ENCODE measurements around the gene PAQR5. TPM values are rescaled to one million over a fixed set of nuclear protein-coding genes. Genes with fewer than 3 reads are reported as not detected.

PAQR5 gene
- total RNA-seq, 4 donors from 2014 or later, result 3.0 to 8.1 (median 3.9) TPM

DNA sequence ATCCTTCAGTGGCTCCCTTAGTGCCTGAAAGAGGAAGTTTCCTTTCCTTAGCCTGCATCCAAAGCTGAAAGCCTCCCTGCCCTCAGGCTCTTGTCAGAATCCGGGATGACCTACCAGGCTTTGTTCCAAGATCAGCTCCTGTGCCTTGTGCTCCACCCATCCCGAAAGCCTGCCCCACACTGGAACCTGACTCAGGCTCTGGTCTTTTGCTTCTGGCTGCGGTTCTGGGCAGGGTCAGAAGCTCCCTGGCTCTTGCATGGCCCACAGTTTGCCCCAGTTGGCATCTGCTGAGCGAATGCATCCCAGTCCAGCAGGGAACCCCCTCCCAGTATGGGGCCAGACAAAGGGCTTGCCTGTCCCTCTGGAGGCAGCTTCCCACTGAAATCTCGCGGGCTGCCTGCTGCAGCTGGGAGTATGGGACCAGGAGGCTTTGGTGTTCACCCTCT is 89.6 kb downstream of the PAQR5 start:
- DNase-seq (ENCODE audit: low spot score in 2 of 2), result no peak
- no peak overlapping the region for H3K27ac ChIP-seq
- no peaks in the 10 kb centered on the region for H3K36me3 ChIP-seq
- no peaks in the 10 kb centered on the region for H3K27me3 ChIP-seq
- H3K9me3 ChIP-seq, result no peaks in the 10 kb centered on the region
- 24 to 36% methylated on average over 6 of the region's 6 CpGs for WGBS, 2 donors
- peaks cover 0 to 7% (median 0%) of the 10 kb centered on the region in 4 donors for H3K4me1 ChIP-seq
- H3K4me3 ChIP-seq, result no peak overlapping the region
- TF ChIP-seq EP300 (IDR thresholded peaks at IDR 0.05), result no peak
- TF ChIP-seq, protein P1, sequence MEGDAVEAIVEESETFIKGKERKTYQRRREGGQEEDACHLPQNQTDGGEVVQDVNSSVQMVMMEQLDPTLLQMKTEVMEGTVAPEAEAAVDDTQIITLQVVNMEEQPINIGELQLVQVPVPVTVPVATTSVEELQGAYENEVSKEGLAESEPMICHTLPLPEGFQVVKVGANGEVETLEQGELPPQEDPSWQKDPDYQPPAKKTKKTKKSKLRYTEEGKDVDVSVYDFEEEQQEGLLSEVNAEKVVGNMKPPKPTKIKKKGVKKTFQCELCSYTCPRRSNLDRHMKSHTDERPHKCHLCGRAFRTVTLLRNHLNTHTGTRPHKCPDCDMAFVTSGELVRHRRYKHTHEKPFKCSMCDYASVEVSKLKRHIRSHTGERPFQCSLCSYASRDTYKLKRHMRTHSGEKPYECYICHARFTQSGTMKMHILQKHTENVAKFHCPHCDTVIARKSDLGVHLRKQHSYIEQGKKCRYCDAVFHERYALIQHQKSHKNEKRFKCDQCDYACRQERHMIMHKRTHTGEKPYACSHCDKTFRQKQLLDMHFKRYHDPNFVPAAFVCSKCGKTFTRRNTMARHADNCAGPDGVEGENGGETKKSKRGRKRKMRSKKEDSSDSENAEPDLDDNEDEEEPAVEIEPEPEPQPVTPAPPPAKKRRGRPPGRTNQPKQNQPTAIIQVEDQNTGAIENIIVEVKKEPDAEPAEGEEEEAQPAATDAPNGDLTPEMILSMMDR (IDR thresholded peaks at IDR 0.05), result no peak
- TF ChIP-seq POLR2A (IDR thresholded peaks at IDR 0.05), result no peak

DNA sequence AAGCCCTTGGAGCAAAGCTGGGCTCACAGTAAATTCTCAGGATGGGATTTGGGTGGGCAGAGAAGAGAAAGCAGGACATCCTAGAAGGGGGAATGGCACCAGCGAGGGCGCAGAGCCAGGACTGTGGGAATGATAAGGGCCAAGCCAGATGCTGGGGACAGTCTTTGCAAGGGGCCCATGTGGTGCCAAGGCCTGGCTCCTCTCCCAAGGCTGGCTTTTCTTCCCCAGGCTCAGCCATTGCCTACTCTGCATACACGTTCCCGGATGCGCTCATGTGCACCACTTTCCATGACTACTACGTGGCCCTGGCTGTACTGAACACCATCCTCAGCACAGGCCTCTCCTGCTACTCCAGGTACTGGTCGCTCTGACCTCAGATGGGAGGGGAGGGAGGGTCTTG is 90.7 kb downstream of the PAQR5 start:
- no peaks in the 10 kb centered on the region for H3K9me3 ChIP-seq
- H3K4me1 ChIP-seq, result peaks cover 0 to 13% (median 1%) of the 10 kb centered on the region in 4 donors
- H3K36me3 ChIP-seq, result no peaks in the 10 kb centered on the region
- no peak overlapping the region for H3K4me3 ChIP-seq
- no peaks in the 10 kb centered on the region for H3K27me3 ChIP-seq
- no peak for TF ChIP-seq EP300 (IDR thresholded peaks at IDR 0.05)
- TF ChIP-seq POLR2A (IDR thresholded peaks at IDR 0.05), result no peak
- TF ChIP-seq, protein P1 (IDR thresholded peaks at IDR 0.05), result no peak
- DNase-seq (ENCODE audit: low spot score in 2 of 2), result no peak
- no peak overlapping the region for H3K27ac ChIP-seq
- WGBS, 2 donors, result 95 to 99% methylated on average over 7 of the region's 7 CpGs

DNA sequence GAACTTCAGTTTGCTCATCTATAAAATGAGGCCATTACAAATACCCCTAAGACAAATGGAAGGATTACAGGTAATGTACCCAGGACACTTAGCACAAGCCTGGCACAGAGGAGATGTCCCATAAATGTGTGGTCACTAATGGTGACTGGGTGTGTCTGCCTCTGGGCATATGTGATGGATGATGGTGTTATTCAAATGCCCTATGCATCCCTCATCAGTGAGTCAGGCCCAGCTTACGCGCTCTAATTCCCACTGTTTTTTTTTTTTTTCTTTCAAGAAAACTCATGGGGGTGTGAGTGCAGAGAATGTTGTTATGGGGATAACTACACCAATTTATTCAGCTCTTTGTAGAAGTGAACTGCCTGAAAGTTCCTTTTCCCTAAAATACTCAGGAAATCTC is 91.9 kb downstream of the PAQR5 start:
- H3K4me3 ChIP-seq, result no peak overlapping the region
- peaks cover 0 to 20% (median 4%) of the 10 kb centered on the region in 4 donors for H3K4me1 ChIP-seq
- H3K9me3 ChIP-seq, result no peaks in the 10 kb centered on the region
- no peaks in the 10 kb centered on the region for H3K36me3 ChIP-seq
- no peak overlapping the region for H3K27ac ChIP-seq
- TF ChIP-seq POLR2A (IDR thresholded peaks at IDR 0.05) (no peak), EP300 (IDR thresholded peaks at IDR 0.05) (no peak)
- TF ChIP-seq, protein P1 (IDR thresholded peaks at IDR 0.05), result no peak
- 75 to 79% methylated on average over 2 of the region's 2 CpGs for WGBS, 2 donors
- no peaks in the 10 kb centered on the region for H3K27me3 ChIP-seq
- DNase-seq (ENCODE audit: low spot score in 2 of 2), result no peak

DNA sequence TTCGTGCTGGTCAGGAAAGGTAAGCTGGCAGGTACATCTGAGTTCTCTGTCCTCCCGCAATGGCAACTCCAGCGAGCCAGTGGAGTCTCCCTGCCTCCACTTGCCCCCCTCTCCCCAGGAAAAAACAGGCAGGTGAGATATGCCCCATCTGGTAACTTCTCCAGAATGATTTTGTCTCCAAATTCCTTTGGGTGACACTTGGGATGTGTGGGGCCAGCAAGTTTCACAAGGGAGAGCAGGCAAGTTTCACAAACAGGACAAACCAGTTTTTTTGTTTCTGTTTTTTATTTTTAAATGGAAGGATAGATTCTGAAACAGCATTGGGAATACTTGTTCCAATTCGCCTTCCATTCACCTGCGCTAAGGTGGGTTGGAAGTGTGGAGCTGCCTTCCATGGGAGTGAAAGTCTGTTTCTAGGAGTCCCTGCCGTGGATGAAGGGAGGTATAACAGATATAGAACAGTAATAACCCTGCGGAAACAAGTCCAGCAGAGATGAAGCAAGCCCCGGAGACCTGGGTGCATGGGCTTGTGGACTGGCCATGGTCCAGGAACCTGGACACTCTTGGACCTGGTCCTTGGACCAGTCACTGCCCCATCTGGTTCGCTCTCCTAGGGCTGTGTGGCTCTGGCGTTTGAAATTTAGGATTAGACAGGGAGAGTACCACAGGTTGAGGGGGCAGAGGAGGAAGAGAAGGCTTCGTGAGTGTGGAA is 92.5 kb downstream of the PAQR5 start:
- 90 to 93% methylated on average over 11 of the region's 11 CpGs for WGBS, 2 donors

DNA sequence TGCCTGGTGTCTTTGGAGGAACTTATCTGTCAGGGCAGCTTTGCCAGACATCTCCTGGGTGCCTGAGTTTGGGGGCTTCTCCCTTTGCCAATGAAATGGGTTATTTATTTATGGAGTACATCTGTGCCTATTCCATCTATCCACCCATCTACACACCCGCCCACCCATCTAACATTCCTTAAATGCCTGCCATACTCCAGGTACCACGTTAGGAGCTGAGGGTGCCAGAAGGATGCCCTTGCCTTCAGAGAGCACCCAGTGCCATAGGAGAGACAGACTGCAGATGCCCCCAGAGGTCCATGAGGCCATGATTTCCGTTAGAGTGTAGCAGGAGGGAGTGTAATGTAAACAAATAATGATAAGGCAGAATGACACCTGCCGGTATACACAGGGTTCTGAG is 93.6 kb downstream of the PAQR5 start:
- peaks cover 0 to 20% (median 4%) of the 10 kb centered on the region in 4 donors for H3K4me1 ChIP-seq
- H3K36me3 ChIP-seq, result no peaks in the 10 kb centered on the region
- 66 to 82% methylated on average over 4 of the region's 4 CpGs for WGBS, 2 donors
- H3K27me3 ChIP-seq, result no peaks in the 10 kb centered on the region
- no peaks in the 10 kb centered on the region for H3K9me3 ChIP-seq
- no peak for DNase-seq (ENCODE audit: low spot score in 2 of 2)
- no peak overlapping the region for H3K27ac ChIP-seq
- TF ChIP-seq POLR2A (IDR thresholded peaks at IDR 0.05) (no peak), EP300 (IDR thresholded peaks at IDR 0.05) (no peak)
- TF ChIP-seq, protein P1 (IDR thresholded peaks at IDR 0.05), result no peak
- no peak overlapping the region for H3K4me3 ChIP-seq

More for the DNA sequence above, 92.5 kb downstream of the PAQR5 start:
- H3K9me3 ChIP-seq, result no peaks in the 10 kb centered on the region
- TF ChIP-seq POLR2A (IDR thresholded peaks at IDR 0.05) (no peak), EP300 (IDR thresholded peaks at IDR 0.05) (no peak)
- TF ChIP-seq, protein P1 (IDR thresholded peaks at IDR 0.05), result no peak
- H3K4me1 ChIP-seq, result peaks cover 0 to 20% (median 4%) of the 10 kb centered on the region in 4 donors
- H3K4me3 ChIP-seq, result no peak overlapping the region
- H3K36me3 ChIP-seq, result no peaks in the 10 kb centered on the region
- H3K27ac ChIP-seq, result no peak overlapping the region
- H3K27me3 ChIP-seq, result no peaks in the 10 kb centered on the region
- DNase-seq (ENCODE audit: low spot score in 2 of 2), result no peak
